ENCODE data around the gene RIN2. TPM values are rescaled to one million over a fixed set of nuclear protein-coding genes. Genes with fewer than 3 reads are reported as not detected.

The RIN2 gene
- polyA plus RNA-seq, 6 donors from 2014 or later = not detected

GRCh38 chr20:19773471-19773870 is 15.4 kb downstream of the RIN2 start:
- ATAC-seq (ENCODE audit: low read depth in 2 of 2) (no peak), DNase-seq (no peak)
- peaks cover 14 to 43% (median 32%) of the 10 kb centered on the region in 3 donors for H3K27me3 Mint-ChIP-seq
- H3K4me3 Mint-ChIP-seq = no peak overlapping the region
- H3K36me3 Mint-ChIP-seq = peaks cover 0 to 3% of the 10 kb centered on the region in 2 donors
- no peaks in the 10 kb centered on the region for H3K9me3 Mint-ChIP-seq
- no peaks in the 10 kb centered on the region for H3K4me1 Mint-ChIP-seq
- H3K27ac Mint-ChIP-seq = no peak overlapping the region

DNA sequence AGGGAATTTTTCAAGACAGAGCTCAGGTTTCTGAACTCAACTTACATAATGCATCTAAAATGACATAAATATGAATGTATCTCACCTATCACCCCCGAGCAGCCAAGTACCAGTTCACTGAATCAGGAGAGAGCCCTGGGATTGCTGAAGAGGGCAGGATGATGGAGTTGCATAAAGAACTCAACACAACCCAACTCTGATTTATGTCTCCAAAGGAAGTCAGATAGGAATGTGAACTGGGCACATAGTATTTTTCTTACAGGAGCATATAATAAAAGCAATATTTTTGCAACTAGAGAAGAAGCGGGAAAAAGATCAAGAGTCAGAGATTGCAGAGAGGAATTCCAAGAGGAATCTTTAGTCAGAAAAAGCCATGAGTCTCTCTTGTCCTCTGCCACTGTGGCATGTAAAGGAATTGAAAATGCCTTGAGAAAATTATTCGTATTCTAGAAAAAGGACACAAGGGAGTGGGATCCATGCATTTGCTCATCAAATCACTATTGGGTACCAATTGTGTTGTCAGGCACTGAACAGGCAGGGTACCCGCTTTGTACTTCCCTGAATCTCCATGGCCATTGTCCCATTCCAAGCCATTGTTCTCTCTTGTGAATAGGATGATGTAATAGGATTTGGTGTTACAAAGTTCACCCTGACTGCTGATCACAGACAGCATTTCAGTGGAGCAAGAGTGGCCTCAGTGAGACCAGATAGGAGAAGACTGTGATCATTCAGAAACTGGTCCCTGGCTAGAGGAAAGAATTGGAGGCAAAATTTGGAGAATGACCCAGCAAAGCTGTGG is 16.3 kb downstream of the RIN2 start:
- ATAC-seq (ENCODE audit: low read depth in 2 of 2) = no peak
- no peak overlapping the region for H3K4me3 Mint-ChIP-seq
- no peaks in the 10 kb centered on the region for H3K4me1 Mint-ChIP-seq
- H3K9me3 Mint-ChIP-seq = no peaks in the 10 kb centered on the region
- no peak for DNase-seq
- peaks cover 14 to 42% (median 32%) of the 10 kb centered on the region in 3 donors for H3K27me3 Mint-ChIP-seq
- H3K27ac Mint-ChIP-seq = peak overlapping the region in 1 of 6 donors; percentile 4
- peaks cover 0 to 3% of the 10 kb centered on the region in 2 donors for H3K36me3 Mint-ChIP-seq

DNA sequence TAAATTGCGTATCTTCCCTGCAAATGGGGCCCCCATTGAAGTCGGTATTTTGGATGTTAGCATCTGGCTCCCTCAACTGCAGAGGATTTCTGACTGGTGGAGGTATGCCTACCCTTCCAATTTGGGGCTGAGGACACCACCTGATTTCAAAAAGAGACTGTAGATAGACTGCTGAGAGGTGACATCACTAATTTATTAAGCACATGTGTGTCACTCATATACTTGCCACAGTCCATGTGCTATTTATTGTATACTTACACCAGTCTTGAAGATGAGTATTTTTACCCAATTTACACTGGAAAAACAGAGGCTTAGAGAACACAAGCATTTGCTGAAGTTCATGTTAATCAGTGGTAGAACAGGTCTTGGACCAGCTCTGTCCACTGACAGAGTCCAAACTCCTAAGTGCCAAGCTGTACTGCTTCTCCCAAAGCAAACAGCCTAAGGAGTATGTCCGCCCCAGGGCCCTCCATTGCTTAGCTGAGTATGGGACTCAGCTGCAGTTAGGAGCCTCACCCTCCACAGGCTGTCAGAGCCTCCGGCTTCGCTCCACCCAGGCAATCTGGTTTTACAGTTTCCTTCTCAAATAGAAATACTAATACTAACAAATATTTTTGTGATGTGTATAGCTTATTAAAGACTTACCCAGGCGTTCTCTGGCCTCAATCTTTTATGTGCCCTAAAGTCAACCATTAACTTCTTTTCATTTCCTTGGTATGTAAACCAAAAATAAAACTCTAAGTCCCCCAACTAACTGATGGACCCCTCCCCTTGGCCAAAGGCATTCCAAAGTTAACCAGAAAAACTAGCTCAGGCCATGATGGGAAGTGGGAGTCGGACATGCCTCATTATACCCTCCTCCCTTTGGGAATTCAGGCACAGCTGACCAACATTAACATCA is 17.5 kb downstream of the RIN2 start:
- ATAC-seq (ENCODE audit: low read depth in 2 of 2) (no peak), DNase-seq (no peak)
- H3K27ac Mint-ChIP-seq = no peak overlapping the region
- H3K27me3 Mint-ChIP-seq = peaks cover 14 to 39% (median 32%) of the 10 kb centered on the region in 3 donors
- no peak overlapping the region for H3K4me3 Mint-ChIP-seq
- H3K9me3 Mint-ChIP-seq = peaks cover 0 to under 1% (median 0%) of the 10 kb centered on the region in 7 donors
- H3K4me1 Mint-ChIP-seq = peaks cover under 1 to 5% (median 4%) of the 10 kb centered on the region in 3 donors
- H3K36me3 Mint-ChIP-seq = peaks cover 0 to 3% of the 10 kb centered on the region in 2 donors

DNA sequence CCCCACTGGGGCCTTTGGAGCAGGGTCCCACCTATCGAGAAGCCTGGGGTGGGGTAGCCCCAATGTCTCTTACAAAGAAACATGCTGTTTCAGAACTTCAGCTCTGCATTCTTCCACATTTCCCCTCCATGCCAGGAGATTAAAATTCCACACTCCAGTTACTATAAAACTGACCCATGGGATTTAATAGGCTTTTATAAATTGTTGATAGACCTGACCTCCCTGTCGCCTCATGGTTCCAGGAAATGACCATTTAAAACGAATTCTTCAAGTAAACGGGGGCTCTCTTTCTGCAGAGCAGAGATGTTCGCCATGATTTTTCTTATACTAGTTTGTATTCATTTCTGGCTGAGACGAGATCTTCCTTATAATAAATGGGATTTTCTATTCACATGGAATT is 19.3 kb downstream of the RIN2 start:
- Mint-ChIP-seq H3K36me3 (peaks cover 0 to 3% of the 10 kb centered on the region in 2 donors), H3K27me3 (peaks cover 4 to 27% (median 18%) of the 10 kb centered on the region in 3 donors), H3K9me3 (peaks cover 0 to 5% (median 4%) of the 10 kb centered on the region in 7 donors), H3K4me1 (peaks cover 5 to 10% (median 7%) of the 10 kb centered on the region in 3 donors), H3K4me3 (no peak overlapping the region), H3K27ac (no peak overlapping the region)
- DNase-seq = no peak
- ATAC-seq (ENCODE audit: low read depth in 2 of 2) = no peak

GRCh38 chr20:19777981-19778380 is 19.9 kb downstream of the RIN2 start:
- peaks cover 0 to 3% of the 10 kb centered on the region in 2 donors for H3K36me3 Mint-ChIP-seq

DNA sequence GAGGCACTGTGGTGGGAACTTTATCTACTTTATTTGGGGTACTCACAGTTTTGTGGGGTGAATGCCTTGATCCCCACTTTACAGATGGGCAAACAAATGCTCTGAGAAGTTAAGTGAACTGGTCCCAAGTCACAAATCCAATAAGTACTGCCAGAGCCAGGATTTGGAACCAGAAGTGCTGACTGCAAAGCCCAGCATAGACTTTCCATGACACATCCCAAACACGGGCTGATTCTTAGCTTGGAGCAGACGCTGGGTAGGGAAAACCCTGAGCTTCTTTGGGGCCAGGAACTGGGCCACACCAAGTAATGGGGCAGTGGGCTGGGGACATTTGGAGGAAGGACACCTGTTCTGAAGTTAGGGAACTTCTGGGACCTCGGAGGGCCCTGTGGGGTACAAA is 20.3 kb downstream of the RIN2 start:
- peaks cover 5 to 10% (median 7%) of the 10 kb centered on the region in 3 donors for H3K4me1 Mint-ChIP-seq
- peaks cover 0 to 3% of the 10 kb centered on the region in 2 donors for H3K36me3 Mint-ChIP-seq
- peaks cover 4 to 21% (median 19%) of the 10 kb centered on the region in 3 donors for H3K27me3 Mint-ChIP-seq
- peak overlapping the region in 1 of 6 donors; percentile 7 for H3K27ac Mint-ChIP-seq
- no peak for DNase-seq
- peaks cover 0 to 5% (median 4%) of the 10 kb centered on the region in 7 donors for H3K9me3 Mint-ChIP-seq
- ATAC-seq (ENCODE audit: low read depth in 2 of 2) = no peak
- H3K4me3 Mint-ChIP-seq = no peak overlapping the region

More at GRCh38 chr20:19777981-19778380, 19.9 kb downstream of the RIN2 start:
- no peak overlapping the region for H3K4me3 Mint-ChIP-seq
- peaks cover 4 to 23% (median 21%) of the 10 kb centered on the region in 3 donors for H3K27me3 Mint-ChIP-seq
- peak overlapping the region in 1 of 6 donors; percentile 14 for H3K27ac Mint-ChIP-seq
- peaks cover 5 to 10% (median 7%) of the 10 kb centered on the region in 3 donors for H3K4me1 Mint-ChIP-seq
- DNase-seq = no peak
- H3K9me3 Mint-ChIP-seq = peaks cover 0 to 5% (median 4%) of the 10 kb centered on the region in 7 donors
- no peak for ATAC-seq (ENCODE audit: low read depth in 2 of 2)

DNA sequence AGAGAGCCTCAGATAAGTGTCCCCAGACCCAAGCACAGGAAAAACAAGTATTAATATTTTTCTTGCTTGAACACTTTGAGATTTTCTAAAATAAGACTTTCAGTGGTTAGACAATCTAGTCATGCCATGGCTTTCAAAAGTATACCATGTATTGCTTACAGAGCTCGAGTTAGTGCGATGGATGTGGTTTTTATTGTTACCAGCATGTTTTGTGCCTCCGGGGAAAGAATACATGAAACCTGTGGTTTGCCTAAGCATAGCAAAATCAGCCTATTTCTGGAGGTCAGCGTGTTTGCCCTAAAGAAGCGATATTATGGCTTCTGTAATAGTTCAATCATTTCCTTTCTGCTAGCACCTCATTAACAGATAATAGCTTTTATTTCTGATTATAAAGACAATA is 21.6 kb downstream of the RIN2 start:
- H3K36me3 Mint-ChIP-seq = peaks cover 0 to 3% of the 10 kb centered on the region in 2 donors
- H3K4me3 Mint-ChIP-seq = no peak overlapping the region
- DNase-seq (no peak), ATAC-seq (ENCODE audit: low read depth in 2 of 2) (no peak)
- peaks cover 0 to 21% (median 20%) of the 10 kb centered on the region in 3 donors for H3K27me3 Mint-ChIP-seq
- no peak overlapping the region for H3K27ac Mint-ChIP-seq
- H3K4me1 Mint-ChIP-seq = peaks cover 10 to 13% (median 13%) of the 10 kb centered on the region in 3 donors
- peaks cover 0 to 5% (median 4%) of the 10 kb centered on the region in 7 donors for H3K9me3 Mint-ChIP-seq

- peaks cover 0 to 3% of the 10 kb centered on the region in 2 donors for H3K36me3 Mint-ChIP-seq
- no peak for ATAC-seq (ENCODE audit: low read depth in 2 of 2)
- peak overlapping the region in 1 of 8 donors; percentile 7 for H3K4me3 Mint-ChIP-seq
- peak overlapping the region in 2 of 6 donors; percentile 5 to 61 for H3K27ac Mint-ChIP-seq
- H3K4me1 Mint-ChIP-seq = peaks cover 16 to 19% (median 19%) of the 10 kb centered on the region in 3 donors
- DNase-seq = no peak
- peaks cover 0 to 26% (median 21%) of the 10 kb centered on the region in 3 donors for H3K27me3 Mint-ChIP-seq
- H3K9me3 Mint-ChIP-seq = peaks cover 0 to 5% (median 4%) of the 10 kb centered on the region in 7 donors
Measured at GRCh38 chr20:19780261-19780660, 22.2 kb downstream of the RIN2 start.

DNA sequence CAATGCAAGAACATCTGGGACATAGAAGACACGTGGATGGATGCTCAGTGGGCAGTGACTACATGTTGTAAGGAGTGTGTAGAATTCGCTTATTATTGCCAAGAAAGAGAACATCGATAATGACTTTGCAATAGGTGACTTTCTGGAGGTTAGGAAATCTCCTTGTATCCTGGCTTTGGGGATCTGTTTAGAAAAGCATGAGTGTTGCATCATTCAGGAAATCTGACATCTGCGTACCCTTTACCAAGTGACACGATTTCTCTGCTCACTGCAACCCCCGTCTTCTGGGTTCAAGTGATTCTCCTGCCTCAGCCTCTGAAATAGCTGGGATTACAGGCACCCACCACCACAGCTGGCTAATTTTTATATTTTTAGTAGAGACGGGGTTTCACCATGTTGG is 23.2 kb downstream of the RIN2 start:
- no peak overlapping the region for H3K4me3 Mint-ChIP-seq
- ATAC-seq (ENCODE audit: low read depth in 2 of 2) (no peak), DNase-seq (no peak)
- peaks cover 19 to 22% (median 21%) of the 10 kb centered on the region in 3 donors for H3K4me1 Mint-ChIP-seq
- peaks cover 0 to 5% (median 4%) of the 10 kb centered on the region in 7 donors for H3K9me3 Mint-ChIP-seq
- H3K36me3 Mint-ChIP-seq = peaks cover 0 to 3% of the 10 kb centered on the region in 2 donors
- H3K27me3 Mint-ChIP-seq = peaks cover 0 to 26% (median 21%) of the 10 kb centered on the region in 3 donors
- no peak overlapping the region for H3K27ac Mint-ChIP-seq

DNA sequence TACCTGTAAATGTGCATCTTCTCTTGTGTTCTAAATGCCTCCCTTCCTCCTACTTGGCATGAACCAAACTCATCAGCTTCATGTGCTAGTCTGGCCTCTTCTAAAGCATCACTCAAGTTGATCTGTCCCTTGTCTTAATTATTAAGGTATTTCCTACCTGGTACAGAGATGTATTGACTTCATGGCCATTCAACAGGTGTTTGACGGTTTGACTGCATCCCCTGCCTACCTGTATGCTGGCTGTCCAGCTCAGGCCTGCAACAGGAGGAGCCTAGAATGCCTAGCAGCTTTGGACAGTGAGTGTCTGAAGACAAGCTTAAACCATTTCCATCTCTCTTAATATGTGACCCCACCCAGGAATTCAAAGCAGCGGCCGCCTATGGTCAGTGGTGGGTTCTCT is 24.6 kb downstream of the RIN2 start:
- H3K4me1 Mint-ChIP-seq = peaks cover 19 to 22% (median 21%) of the 10 kb centered on the region in 3 donors
- H3K27me3 Mint-ChIP-seq = peaks cover 0 to 24% (median 9%) of the 10 kb centered on the region in 3 donors
- peaks cover 0 to 7% (median 4%) of the 10 kb centered on the region in 7 donors for H3K9me3 Mint-ChIP-seq
- no peak overlapping the region for H3K27ac Mint-ChIP-seq
- no peak overlapping the region for H3K4me3 Mint-ChIP-seq
- no peak for ATAC-seq (ENCODE audit: low read depth in 2 of 2)
- DNase-seq = no peak
- no peaks in the 10 kb centered on the region for H3K36me3 Mint-ChIP-seq

GRCh38 chr20:19783966-19784401 is 25.9 kb downstream of the RIN2 start:
- H3K27ac Mint-ChIP-seq = no peak overlapping the region
- no peaks in the 10 kb centered on the region for H3K36me3 Mint-ChIP-seq
- no peak overlapping the region for H3K4me3 Mint-ChIP-seq
- peaks cover 19 to 22% (median 21%) of the 10 kb centered on the region in 3 donors for H3K4me1 Mint-ChIP-seq
- H3K9me3 Mint-ChIP-seq = peaks cover 2 to 20% (median 6%) of the 10 kb centered on the region in 7 donors
- DNase-seq (no peak), ATAC-seq (ENCODE audit: low read depth in 2 of 2) (no peak)
- peaks cover 0 to 18% (median 5%) of the 10 kb centered on the region in 3 donors for H3K27me3 Mint-ChIP-seq

DNA sequence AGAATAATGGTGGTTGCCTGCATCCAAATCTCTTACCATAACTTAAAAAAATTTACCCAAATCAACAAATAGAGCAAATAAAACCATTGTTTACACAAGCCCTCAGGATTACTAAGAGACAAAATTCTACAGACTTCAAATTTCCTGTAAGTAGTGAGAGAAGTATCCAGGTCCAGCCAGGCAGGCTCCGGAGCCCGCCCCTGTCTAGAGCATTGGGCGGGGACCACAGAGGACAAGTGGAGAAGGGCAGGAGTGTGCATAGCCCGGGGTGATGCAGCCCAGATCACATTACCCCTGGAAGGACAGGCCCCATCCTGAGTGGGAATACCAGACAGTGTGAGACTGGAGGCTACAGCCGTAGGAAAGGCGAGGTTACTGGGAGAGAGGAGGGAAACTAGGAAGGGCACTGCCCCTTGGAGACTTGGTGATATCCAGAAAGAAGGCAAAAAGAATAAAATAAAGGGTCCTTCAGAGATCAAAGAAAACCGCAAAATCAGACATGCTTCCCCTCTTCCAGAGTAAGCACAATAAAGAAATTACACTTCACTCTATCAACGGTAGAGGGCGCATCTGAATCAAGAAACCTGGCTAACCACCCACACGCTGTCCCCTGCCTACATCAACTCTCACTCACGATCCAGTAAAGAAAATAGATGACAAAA is 26.6 kb downstream of the RIN2 start:
- ATAC-seq (ENCODE audit: low read depth in 2 of 2) (peak; percentile 69 to 91), DNase-seq (peak; percentile 62)
- H3K36me3 Mint-ChIP-seq = peaks cover 0 to 6% of the 10 kb centered on the region in 2 donors

More for the DNA sequence above, 26.6 kb downstream of the RIN2 start:
- Mint-ChIP-seq H3K27ac (peak overlapping the region in 1 of 6 donors; percentile 80), H3K9me3 (peaks cover 5 to 27% (median 9%) of the 10 kb centered on the region in 7 donors), H3K4me3 (peak overlapping the region in 1 of 8 donors; percentile 66), H3K27me3 (peaks cover 0 to 24% (median 8%) of the 10 kb centered on the region in 3 donors), H3K4me1 (peaks cover 19 to 22% (median 21%) of the 10 kb centered on the region in 3 donors)

All from naive B cell (primary cell).